ENCODE measurements around the gene TTLL11.

DNA sequence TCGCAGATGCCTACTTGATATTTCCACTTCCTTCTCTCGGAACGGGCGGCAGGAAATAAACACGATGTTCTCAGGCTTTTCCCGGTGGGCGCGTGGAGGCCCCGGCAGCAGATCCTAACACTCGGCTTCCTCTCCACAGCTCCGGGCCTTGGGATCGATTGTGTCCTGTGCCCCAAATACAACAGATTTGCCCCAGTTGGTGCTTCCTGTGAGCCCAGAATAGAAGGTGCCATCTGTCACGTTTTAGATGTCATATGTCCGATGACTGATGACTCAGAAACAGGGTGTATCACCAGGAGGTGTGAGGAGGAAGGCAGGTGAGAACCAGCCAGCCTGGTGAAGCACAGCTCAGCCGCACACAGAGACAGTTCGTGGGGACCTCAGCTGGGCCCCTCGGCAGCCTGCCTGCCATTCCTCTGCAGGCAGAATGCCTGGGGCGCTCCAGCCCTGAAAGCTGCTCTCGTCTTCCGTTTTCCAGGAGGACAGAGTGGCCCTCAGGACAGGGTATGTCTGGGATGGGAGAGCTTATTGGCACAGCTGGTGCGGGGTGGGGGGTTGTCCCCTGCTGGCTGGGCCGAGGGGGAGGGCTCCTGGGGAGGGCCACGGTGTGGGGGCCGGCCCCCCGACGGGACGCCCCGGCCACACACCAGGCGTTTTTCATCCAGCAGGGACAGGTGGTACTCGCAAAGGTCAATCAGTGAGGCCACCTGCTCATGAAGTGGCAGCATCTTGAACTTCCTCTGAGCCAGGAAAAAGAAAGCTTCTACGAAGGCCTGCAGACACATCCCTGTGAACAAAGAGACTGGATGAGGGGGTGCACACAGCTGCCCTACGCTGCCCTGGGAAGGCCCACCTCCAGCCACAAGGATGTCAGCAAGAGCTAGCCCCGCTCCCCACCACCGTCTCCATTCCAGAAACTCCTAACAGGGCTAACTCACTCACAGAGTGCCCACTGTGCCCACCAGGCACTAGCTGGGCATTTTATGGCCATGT, 270.7 kb downstream of the TTLL11 start:
- TF ChIP-seq EP300 (IDR thresholded peaks at IDR 0.05): no peak
- TF ChIP-seq, protein P1, sequence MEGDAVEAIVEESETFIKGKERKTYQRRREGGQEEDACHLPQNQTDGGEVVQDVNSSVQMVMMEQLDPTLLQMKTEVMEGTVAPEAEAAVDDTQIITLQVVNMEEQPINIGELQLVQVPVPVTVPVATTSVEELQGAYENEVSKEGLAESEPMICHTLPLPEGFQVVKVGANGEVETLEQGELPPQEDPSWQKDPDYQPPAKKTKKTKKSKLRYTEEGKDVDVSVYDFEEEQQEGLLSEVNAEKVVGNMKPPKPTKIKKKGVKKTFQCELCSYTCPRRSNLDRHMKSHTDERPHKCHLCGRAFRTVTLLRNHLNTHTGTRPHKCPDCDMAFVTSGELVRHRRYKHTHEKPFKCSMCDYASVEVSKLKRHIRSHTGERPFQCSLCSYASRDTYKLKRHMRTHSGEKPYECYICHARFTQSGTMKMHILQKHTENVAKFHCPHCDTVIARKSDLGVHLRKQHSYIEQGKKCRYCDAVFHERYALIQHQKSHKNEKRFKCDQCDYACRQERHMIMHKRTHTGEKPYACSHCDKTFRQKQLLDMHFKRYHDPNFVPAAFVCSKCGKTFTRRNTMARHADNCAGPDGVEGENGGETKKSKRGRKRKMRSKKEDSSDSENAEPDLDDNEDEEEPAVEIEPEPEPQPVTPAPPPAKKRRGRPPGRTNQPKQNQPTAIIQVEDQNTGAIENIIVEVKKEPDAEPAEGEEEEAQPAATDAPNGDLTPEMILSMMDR (IDR thresholded peaks at IDR 0.05): no peak
- TF ChIP-seq POLR2A (IDR thresholded peaks at IDR 0.05): no peak

Measured in tibial nerve (tissue), 4 donors.